GM18907 (cell line): Measurements from ENCODE around the gene PSMB3.
"Not testable (repeated sequence)": the region's sequence is repeated elsewhere in the genome, so short reads cannot be mapped to it uniquely, and the experiment has no call there.

Experiments
- ATAC-seq: cut with Tn5 transposase; IDR thresholded peaks from one replicate; pipeline ENCODE4 v1.9.1; 2021; ENCODE audit warnings: mild to moderate bottlenecking, moderate library complexity; ENCODE audit not compliant: unreplicated experiment

Gene PSMB3

DNA sequence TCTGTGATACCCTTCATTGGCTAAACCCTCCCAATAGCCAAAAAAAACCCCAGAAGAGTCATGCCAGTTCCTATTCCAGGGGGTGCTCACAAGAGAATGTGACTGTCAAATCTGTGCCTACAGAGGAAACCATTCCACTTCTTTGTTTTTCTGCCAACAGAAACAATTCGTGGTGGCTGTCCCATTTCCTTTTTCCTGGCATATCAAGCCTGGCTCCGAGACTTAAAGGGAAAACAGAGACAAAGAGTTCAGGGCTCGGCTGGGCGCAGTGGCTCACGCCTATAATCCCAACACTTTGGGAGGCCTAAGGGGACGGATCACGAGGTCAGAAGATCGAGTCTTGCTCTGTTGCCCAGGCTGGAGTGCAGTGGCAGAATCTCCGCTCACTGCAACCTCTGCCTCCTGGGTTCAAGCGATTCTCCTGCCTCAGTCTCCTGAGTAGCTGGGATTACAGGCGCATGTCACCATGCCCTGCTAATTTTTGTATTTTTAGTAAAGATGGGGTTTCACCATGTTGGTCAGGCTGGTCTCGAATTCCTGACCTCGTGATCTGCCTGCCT, 37.7 kb downstream of the PSMB3 start:
- not testable (repeated sequence) for ATAC-seq

DNA sequence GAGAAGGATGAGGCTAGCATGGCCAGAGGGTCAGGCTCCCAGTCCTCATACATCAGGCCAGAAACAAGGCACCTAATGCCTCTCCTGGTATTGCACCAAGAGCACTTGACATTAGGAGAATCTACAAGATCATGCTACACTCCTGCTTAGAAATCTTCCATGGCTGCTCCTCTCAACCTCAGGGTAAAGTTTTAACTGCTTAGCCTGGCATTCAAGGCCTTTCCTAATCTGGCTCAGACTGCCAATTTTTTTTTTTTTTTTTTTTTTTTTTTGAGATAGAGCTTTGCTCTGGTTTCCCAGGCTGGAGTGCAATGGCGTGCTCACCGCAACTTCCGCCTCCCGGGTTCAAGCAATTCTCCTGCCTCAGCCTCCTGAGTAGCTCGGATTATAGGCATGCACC, 38.6 kb downstream of the PSMB3 start:
- ATAC-seq: no peak

DNA sequence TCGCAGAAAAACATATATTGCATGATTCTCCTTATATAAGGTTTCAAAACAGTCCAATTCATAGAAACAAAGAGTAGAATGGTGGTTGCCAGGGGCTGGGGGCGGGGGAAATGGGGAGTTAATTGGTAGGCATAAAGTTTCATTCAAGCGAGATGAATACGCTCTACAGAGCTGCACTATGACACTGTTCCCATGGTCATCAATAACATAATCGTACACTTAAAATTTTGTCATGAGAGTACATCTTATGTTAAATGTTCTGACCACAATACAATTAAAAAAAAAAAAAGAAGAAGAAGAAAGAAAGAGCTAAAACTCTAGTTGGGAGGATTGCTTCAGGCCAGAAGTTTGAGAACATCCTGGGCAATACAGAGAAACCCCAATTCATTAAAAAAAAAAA, 41.7 kb downstream of the PSMB3 start:
- no peak for ATAC-seq

DNA sequence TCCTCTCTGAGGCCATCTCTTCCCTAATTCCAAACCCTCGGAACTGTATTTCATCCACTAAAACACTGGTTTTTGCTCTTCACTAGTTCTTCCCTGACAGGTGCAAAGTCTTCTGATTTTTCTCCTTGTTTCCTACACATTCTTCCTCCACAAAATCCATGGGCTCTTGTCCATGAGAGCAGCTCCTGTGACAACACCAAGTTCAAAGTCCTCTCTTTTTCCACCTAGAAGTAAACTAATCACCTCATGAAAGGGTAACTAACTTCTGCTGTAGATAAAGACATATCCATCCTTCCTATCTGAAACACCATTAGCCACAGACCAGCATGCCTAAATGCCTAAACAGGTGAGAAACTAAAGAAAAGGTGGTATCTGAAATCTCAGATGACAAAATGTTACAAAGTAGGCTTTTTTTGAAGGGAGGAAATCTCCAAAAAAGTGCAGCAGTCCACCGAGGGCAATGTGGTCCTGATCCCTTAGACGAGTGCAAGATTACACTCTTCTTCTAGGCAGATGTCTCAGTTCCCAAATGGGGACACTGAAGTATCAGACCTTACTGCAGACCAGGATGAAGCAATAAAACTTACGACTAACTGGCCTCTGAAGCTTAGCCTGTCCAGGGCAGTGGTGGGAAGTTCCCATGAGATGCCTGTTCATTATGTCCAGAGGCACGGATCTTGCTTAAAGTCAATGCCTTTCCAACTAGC, 44.1 kb downstream of the PSMB3 start:
- ATAC-seq: no peak

DNA sequence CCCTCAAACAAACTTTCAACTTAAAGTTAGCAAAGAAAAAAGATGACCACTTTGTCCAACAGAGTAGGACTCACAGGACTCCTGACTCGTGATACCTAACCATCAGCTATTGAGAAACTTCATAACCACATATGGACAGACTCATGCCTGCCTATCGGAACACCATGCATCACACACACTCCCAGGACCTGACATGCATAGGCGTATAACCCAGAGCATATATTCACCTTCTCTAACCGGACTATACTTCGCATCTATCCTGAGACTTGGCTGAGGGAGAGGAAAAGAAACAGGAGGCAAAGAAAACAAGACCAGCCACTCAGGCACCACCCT, 44.6 kb downstream of the PSMB3 start:
- ATAC-seq: no peak

DNA sequence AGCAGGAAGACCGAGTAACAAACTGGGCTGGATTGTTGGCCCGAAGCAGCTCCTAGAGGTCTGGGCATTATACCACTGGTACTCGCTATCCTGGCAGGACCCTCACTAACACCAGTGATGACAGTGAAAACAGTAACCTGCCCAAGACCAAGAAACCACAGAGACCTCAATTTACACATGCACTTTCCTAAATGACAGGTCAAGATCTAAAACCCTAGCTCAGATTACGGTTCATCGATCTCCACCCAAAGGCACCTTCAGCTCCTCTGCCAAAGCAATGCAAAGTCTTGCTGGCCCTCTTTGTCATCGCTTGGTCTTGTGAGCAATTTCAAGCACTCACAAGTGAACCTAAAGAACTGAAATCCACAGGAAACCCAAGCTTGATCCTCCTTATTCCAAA, 45.3 kb downstream of the PSMB3 start:
- ATAC-seq: no peak

DNA sequence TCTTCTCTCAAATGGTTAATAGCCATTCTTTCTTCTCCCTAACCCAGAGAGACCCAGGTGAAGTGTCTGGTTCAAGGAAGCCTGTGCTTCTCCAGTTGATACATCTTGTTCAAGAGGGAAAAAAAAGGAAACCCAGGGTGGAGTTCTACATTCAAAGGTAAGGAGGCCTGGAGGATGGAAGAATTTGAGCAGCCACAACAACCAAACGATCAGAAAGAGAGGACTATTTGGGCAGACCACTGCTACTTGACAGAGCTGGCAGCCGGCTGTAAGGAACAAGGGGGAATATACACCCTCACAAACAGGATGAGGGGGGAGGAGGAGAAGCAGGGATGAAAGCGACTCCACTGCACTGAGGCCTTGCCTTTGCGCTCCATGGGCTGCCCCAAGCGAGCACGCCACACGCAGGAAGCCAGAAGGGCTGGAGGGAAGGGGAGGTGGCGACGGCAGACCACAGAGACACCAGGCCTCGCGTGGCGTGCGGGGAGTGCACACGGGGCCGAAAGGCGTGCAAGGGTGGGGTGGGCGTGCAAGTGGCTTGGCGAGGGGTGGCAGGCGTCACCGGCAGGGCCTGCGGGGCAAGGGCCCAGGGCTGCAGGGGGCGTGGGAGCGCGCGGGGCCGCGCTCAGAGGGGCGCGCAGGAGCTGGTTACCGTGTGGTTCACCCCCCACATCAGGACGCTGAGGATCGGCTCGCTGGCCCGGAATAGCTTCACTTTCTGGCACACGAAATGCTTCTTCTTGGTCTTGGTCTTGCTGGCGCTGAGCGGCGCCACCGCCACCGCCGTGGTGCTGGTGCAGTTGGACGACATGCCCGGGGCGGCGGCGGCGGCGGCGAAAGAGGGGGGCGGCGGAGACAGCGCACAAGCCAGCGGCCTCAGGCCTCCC, 46.3 kb downstream of the PSMB3 start:
- ATAC-seq: peak; percentile 40

DNA sequence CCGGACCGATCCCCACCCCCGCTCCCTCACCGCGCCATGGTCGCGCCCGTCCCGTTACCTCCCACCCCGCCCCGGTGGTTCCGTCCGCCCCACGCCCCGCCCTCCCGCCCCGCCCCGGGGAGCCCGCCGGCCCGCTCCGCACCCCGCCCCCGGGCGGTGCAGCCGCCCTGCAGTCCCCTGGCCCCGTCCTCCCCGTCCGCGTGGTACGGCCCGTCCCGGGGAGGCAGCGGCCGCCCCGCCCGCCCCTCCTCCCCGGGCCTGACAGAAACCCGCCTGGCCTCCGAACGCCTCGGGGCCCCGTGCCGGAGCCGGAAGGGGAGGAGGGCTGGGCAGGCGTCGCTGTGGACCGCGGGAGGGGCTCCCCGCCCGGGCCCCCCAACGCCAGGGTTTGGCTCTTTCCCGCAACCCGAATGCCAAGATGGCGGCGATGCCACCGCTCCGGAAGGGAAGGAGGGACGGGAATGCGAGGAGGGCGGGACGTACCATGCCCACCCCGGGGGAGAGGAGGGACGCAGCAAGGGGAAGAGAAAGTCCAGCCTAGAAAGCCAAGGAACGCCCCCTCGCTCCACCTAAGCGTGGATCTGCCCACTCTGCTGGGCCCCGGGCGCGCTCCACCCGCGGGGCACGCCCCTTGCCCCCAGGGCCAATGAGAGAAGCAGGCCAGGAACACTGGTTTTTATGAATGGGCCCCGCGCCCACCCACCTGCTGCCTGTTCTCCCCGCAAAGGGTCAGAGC, 47.1 kb downstream of the PSMB3 start, which contains the start of gene PIP4K2B:
Gene PIP4K2B, minus strand, starts transcription at position 56 of the 736 bp plus-strand sequence. CDS start 132 bp downstream, outside the sequence.
- ATAC-seq: peak; percentile 77

DNA sequence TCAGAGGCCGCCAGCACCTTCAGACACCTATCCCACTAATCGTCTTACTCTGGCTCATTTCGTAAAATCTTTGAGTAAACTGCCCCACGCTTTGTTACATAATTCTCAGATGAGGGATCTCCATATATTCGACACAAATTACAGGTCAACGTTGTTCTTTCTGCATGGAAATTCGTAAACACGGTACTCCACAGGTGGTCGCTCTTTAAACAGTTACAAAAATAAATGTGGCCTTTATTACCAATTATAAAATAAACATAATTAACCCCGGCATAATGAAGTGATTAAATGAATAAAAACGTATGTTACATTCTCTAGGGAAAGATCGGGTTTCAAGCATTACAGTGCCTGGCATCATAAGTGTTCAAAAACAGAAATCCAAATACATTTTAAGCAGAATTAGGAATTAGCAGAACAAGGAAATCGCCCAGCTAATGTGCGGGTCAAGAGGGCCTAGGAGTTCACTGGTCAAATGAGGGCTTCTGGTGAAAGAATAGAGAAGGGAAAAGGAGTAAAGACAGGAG, 47.8 kb downstream of the PSMB3 start:
- no peak for ATAC-seq

DNA sequence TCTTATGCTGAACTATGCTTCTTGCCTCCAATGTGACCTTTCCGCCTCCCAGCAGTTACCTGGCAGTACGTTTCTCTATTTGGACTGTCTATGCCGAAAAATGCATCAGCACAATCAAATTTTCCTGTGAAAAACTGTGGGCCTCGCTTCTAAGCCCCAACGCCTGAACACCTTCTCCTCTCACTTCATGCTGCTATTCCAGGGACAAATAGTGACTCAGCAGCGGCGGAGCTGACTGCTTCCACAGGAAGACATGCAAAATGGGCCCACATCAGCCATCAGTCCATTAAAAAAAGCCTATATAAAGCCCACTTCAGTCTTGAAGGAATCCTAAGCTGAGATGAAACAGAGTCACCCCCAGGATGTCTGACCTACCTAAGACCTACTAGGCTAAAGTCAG, 57.3 kb downstream of the PSMB3 start:
- no peak for ATAC-seq
